Stimulated activated CD8-positive, alpha-beta memory T cell treated with anti-CD3 and anti-CD28 coated beads, Interleukin-15, amount 100 ng/mL, for 48 hours (primary cell): ENCODE data around the gene OR4F6.
"Not testable (repeated sequence)": the region's sequence is repeated elsewhere in the genome, so short reads cannot be mapped to it uniquely, and the experiment has no call there.

ENCODE experiments used
- DNase-seq, 2 donors: peaks; one replicate each; pipeline ENCODE4 v3.0.0-alpha.2; 2020; ENCODE audit warnings: low read depth in 2 of 2

Gene OR4F6

GRCh38 chr15:101803209-101803608 is at the start of gene OR4F6:
Gene OR4F6, plus strand, starts transcription at chr15:101803509. Its CDS starts 2,211 bp downstream, at chr15:101805720.
- no peak for DNase-seq

- DNase-seq: not testable (repeated sequence)
Observed at GRCh38 chr15:101764669-101765339, 38.5 kb upstream of the OR4F6 start.

DNA sequence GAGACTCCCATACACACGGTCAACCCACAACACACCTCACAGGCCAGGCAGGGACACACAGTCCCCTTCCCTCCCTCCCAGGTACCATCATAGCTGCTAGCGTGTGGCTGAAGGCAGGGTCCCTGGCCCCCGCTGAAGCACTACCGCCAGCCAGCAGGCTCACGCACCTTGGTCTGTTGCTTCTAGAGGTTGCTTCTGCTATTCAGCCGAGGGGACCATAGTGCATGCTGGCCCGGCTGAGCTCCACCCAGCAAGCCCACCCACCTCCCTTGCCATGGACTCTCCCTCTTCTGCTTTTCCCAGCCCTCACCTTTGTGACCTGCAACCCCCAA is 38.0 kb upstream of the OR4F6 start:
- DNase-seq: not testable (repeated sequence)

- no peak for DNase-seq
Observed at GRCh38 chr15:101765772-101766456, 37.4 kb upstream of the OR4F6 start.

DNA sequence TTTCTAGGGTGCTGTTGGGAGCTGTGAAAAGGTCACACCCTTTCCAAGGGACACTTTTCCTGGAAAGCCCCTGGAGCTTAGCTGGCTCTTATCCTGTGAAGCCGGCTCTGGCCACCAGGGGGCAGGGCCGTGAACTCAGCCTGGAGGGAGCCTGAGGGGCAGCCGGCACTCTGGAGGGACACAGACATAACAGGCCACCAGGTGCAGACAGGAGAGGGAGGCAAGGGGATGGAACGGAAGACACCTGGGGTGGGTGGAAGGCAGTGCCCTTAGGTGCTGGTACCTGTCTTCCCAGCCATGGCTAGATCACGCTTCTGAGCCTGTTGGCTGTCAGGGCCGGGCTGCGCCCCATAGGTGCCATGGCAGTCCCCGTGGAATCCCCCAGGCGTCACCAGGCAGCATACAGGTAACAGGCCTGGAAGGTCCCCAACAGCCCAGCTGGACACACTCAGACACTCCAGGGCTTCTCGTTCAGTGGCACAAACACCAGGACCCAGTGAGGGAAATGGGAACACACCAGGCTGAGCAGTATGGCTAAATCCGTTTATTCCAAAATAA is 36.1 kb upstream of the OR4F6 start:
- not testable (repeated sequence) for DNase-seq

DNA sequence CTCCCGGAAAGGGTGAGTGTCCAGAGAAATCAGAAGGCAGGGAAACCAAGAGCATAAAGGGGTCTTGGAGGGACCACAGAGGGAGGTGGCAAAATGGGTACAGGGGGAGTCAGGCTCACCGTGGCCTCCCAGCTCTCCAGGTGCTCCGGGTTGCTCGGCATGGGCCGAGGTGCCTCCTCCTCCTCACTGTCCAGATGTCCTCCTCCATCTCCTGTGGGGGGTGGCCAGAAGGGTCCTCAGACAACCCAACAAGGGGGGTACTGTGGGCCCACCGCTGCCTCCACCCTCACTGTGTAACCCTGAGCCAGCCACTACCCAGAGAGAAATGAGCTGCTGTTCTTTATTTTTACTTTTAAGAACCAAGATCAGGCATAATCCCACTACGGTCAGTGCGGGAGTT is 30.4 kb upstream of the OR4F6 start:
- DNase-seq: no peak

DNA sequence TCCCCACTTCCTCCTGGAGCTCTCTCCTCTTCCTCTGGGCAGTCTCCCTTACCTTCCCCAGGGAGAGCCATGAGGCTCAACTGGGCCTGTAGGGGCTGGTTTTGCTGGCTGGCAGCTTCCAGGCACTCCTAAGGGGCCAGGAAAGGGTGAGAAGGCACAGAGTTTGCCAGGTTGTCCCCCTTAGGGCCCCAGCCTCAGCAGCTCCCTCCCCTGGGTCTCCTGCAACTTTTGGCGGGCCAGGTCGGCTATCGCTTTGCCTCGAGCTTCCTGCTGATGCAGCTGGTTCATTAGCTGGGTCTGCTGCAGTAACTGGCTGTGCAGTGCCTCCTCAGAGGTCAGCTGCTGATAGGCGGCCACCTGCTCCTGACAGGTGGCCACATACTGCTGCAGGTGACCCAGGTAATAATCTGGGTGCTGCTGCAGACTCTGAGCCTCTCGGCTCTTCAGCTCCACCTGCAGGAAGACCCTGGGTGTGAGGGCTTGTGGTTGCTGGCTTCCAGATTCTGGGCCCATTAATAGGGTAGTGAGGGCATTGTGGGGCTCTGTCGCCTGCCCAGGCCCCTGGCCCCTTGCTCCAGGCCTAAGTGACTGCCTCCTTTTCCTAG is 29.7 kb upstream of the OR4F6 start:
- no peak for DNase-seq

GRCh38 chr15:101775136-101775535 is 28.2 kb upstream of the OR4F6 start:
- no peak for DNase-seq

DNA sequence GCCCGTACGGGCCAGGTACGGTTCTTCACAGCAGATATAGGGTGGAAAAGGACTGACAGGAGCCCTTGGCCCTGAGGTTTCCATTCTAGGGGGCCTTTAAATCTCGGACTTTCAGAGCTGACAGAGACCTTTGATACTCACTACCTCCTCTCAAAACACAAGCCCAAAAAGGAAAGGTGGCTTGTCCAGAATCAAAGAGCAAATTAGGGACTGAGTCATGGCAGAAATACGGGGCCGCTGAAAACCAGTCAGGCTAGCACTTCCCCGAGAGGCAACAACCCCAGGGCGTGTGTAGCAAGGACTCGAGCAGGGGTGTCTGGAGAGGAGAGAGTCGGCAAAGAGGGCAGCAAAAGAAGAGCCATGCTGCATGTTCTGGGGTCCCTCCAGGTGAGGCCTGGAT is 24.7 kb upstream of the OR4F6 start:
- DNase-seq: not testable (repeated sequence)

DNA sequence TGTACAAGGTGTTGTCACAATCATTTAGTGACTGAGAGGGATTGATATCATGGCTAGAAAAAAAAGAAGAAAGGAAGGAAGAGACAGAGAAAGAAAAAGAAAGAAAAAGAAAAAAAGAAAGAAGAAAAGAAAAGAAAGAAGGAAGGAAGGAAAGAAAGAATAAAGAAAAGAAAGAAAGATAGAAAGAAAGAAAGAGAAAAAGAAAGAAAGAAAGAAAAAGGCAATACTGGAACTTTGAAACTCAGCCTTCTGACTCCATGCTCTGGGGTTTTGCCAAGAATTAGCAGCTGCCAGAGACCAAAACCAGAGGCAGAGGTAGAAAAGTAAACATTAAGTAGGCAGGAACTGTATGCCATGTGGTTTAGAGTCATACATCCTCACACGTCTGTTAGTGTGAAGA is 23.1 kb upstream of the OR4F6 start:
- DNase-seq: not testable (repeated sequence)

GRCh38 chr15:101781928-101782327 is 21.4 kb upstream of the OR4F6 start:
- no peak for DNase-seq

- DNase-seq: no peak
Observed at GRCh38 chr15:101784644-101785043, 18.7 kb upstream of the OR4F6 start.

- not testable (repeated sequence) for DNase-seq
Observed at GRCh38 chr15:101786422-101786821, 16.9 kb upstream of the OR4F6 start.

GRCh38 chr15:101788001-101788400 is 15.3 kb upstream of the OR4F6 start:
- DNase-seq: not testable (repeated sequence)

DNA sequence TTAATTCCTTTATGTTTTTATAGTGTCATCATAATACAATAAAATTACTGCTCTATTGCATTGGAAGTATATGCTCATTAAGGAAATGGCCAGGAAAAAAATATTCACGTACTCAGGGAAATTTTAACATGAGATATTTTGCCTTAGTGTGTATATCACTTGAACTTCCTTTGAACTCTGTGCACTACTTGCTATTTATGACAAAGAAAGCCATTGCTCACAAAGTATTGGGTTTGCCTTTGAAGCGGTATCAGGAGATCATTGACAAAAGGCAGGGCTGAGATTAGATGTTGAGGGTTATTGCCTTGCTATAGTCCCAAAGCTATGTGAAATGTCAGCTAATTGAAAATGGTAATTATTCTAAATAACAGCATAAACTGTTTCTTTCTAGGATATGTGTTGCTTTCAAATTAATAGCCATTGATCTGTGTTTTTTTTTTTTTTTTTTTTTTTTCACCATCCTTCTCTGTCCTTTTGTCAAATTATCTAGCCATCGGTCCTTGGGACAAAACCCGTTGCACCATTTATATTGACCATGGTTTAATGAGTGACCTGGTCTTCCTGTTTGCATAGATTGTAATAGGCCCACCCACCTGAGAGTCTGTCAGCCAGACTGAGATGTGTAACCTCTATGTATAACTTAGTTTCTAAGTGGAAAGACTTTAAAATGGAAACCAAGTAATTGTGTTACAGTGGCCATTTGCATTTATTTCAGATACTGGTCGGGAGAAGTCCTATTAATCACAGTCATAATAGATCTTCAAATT is 14.6 kb upstream of the OR4F6 start:
- DNase-seq: not testable (repeated sequence)

DNA sequence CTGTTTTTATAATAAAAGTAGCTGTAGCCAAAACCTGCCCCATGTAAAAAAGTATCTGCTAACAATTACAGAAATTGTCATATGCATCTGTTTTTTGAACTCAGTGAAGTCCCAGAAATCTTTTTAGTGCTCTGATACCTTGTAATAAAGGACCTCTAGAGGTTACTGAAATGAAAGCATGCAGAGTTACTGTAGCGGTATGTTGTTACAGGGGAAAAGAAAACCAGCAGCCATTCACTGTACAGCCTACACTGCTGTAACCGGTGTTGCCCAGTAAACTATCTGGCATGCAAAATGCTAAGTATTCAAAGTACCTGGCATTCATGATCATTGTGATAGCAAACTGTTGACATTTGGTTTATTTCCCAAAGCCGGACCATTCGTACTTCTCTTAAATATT is 12.6 kb upstream of the OR4F6 start:
- not testable (repeated sequence) for DNase-seq

GRCh38 chr15:101793981-101794380 is 9.3 kb upstream of the OR4F6 start:
- not testable (repeated sequence) for DNase-seq

DNA sequence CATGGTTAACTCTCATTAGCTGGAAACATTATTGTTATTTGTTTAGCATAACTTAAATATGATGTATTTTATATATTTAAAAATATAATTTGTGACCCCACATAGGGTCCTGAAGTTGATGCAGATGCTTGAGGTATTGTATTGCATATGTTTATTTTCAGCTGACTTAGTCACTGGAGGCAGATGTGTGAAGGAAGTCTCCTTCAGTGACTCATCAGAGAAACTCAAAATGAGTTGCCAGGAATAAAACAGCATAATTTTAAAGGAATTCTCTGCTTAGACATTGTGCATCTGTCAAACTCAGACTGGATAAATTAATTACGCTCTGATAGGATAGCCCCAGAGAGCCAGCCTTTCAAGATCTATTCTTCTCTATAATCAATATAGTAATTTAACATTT is 7.9 kb upstream of the OR4F6 start:
- DNase-seq: no peak

GRCh38 chr15:101799665-101800064 is 3.6 kb upstream of the OR4F6 start:
- no peak for DNase-seq

DNA sequence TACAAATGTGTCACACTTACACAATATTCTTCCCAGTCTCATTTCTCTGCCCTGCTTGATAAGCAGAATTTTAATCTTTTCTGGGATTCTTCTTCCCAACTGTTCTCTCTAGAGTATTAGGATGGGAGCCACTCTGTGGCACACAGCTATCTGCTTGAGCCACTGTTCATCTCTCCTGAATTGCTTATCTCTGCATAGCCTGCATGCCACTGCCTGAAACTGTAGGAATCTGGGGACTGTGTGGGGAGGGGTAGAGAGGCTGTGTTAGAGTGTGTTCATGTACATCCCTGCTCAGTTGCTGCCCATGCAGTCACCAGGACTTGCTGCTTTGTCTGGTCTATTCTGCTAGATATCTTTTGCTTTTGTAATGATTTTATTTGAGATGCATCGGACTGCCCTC is 2.3 kb upstream of the OR4F6 start:
- DNase-seq: no peak

- DNase-seq: no peak
Observed at GRCh38 chr15:101803676-101804075, 367 bp downstream of the OR4F6 start.

DNA sequence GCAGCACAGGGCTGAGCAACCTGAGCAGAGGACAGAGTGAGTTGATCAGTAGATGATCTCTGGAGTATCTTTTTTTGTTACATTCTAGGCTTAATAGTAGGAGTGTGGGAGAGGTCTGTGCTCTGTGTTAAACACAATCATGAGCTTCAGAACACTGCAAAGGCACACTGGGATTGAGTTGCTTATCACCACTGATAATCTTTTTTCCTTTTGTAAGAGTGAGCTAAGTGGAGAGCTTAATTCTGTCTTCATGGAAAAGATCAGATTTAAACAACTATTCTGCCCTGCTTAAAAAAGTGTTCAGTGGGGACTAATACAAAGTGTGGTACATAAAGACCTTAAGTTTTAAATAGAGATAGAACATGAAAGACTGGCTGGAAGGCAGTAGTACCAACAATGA is 1.1 kb downstream of the OR4F6 start:
- DNase-seq: no peak
